HG03103 (cell line): ENCODE data around the gene TSPAN3.
A peak's percentile ranks its signal among the peaks of the same experiment; 100 is the strongest.

Experiments used
- ATAC-seq: cut with Tn5 transposase; IDR thresholded peaks from one replicate; pipeline ENCODE4 v1.9.1; 2021; ENCODE audit warnings: low read depth; ENCODE audit not compliant: unreplicated experiment

TSPAN3 gene

DNA sequence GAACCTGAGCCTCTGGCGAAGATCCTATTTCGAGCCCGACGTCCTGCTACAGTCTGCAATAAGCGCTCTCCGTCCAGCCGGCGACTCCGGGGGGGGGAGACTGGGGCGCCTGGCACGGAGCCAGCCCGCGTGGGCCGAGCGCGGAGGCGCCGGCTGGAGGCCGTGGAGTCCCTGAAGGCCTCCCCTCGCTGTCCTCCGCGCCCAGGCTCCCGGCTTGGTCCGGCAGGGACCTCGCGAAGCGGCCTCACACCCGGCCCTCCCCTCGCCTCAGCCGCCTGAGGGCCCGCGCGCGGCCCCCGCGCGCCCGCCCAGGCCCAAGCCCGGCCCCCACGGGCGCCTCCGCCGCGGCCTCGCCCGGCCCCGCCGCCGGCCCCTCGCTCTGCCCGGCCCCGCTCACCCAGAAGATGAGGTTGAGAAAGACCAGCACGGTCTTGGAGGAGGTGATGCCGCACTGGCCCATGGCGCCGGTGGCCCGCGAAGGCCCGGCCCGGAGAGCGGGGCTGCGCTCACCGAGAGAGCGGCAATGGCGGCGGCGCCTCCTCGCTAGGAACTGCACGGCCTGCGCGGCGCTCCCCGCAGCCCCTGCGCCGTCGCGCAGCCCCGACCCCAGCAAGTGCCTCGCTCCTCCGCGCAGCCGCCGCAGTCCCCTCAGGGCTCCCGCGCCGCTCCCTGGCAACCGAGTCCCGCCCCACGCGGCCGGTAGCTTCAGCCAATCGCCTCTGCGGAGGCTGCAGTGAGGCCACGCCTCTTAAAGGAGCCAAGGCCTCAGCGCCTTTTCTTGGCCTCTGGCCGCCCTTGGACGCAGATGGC is at the start of gene TSPAN3:
TSPAN3 (minus strand) TSS at position 615 of the 810 bp plus-strand sequence; CDS start at position 460, 155 bp downstream.
- ATAC-seq = peak; percentile 88

DNA sequence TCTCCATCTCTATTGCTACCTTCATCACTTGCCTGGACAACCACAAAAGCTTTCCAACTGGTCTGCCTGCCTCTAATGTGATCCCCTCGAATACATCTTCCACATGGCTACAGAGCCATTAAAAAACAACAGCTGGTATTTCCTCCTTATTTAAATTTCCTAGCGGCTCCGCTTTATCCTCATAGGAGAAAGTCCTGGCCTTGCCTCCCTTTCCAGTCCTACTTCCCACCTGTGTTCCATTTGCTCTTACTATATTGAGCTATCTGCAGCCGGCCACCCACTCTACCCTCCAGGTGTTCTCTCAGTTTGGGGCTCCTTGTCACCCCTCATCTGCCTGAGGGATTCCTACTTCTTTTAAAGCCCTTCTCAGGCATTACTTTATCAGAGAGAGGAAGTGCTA is 49.7 kb upstream of the TSPAN3 start:
- ATAC-seq = no peak

DNA sequence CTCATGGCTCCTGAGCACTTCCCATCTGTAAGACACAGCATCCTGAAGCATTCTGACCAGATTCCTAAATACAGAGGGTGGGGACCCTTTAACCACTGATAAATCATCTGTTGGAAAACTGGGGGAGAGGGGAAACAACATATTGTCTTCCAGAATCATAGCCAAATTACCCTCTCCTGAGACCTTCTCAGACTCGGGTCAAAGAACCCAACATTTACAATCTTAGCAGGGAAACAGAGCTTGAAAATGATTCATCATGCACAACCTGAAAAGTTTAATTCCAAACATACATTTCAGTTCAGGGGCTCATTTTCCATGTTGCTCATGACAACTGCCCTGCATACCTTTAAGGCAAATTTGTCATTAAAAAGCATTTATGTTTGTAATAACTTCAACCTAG is 48.5 kb upstream of the TSPAN3 start:
- no peak for ATAC-seq

DNA sequence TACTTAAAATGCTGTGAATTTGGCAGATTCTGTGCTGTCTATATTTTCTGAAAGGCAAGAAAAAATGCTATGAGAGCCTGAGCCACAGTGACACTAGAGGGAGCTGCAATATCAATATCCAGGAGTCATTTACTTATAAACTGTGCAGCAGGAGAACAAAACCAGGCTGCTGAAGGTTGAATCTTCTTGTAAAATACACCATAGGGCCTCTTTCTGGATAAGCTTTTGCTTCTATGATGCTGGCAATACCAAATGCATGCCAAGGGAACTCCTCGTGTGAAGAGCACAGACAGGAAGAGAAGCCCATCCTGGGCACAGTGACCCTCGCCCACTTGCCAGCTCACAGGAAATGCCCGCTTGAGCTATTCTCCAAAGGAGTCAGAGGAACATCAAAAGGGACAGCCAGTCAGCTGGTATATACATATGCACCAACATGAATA is 48.0 kb upstream of the TSPAN3 start:
- ATAC-seq = no peak

DNA sequence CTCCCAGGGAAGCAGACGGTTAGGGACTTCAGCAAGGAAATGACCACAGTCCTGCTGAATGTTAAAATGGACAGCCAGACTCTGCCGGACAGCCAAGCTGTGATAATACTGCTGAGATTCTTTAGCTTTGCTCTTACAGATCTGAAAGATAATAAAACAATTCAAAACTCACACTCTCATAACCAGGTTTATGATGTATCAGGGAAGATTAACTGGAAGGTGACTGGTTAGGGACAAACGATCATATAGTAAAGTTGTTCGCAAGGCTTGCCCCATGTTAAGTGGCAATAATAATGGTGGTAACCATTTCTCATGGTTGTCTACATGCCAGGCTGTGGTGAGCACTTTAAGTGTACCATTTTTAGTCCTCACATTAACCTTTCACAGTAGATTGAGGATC is 44.3 kb upstream of the TSPAN3 start:
- no peak for ATAC-seq

DNA sequence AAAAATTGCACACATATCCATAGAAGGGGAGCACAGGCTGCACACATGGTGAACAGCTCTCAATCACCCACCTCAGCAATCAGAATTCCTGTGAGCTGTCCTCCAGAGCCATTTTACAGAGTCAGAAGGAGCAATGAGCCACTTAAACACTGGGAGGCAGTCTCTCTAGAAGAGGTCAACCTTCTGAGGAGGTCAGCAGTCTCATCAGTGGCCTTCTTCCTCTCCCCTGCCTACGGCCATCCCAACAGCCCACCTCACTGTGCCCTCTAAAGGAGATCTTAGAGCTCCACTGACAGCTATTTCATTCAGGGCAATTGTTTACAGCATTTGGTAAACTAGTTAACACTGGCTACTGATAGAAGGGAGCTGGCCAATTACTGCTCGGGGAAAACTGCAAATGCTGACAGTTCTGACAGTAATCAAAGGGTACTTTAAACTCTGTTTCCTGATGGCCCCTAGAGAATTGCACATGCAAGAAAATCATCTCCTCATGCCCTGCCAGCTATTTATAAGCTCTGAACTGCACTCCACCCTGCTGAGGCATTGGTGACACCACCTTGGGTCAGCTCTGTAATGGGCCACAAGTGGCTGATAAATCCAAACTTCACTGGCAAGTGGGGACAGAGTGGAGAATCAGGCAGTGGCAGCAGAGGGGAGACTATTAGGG is 42.1 kb upstream of the TSPAN3 start:
- ATAC-seq = no peak

DNA sequence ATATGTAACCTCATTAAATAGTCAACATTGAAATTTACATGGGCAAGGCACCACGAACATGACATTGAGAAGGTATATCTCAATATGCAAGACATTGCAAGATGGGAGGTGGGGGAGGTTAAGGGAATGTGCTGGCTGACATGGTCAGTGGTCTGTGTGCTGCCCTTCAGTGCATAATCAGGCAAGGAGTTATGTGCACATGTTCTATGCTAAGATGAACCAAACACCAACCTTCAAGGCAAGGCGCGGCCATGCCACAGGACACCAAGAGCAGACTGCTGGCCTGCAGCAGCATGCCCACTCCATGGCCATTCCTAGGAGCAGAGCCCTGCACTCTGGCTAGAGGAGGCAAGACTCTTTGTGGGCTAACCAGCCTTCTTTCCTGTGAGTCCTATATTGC is 40.9 kb upstream of the TSPAN3 start:
- ATAC-seq = no peak

DNA sequence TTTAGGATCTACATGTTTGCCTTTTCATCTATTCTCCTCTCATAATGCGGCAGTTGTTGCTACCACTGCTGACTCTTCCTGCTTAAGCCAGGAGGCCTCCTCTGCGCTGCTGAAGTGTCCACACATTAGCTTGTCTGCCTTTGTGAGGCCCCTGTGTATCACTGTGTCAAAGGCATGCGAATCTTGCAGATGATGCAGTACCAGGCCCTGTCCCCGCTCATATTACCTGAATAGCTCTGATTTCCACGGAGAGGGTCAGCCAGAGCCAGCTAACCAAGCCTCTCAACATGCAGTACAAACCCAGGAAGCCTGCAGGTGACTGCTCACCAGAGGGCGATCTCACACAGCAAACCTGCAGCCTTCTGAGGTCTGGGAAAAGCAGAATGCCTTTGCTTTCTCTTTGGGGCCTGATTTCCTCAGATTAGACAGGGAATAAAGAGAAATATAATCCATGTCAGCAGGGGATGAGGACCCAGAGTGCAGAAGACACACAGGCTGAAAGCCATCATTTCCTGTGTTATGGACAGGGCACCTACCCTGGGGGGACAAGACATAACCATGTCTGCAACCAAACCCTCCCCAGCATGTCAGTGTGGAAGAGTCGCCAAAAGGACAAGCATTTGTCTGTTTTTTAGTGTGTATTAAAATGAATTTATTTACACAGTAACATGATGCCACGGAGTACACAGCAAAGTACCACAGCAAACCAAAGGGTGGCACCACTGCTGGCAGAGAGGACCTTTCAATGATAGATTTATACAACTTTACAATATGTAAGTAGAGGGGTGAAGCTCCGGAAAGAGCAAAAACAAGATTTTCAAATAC is 36.8 kb upstream of the TSPAN3 start:
- no peak for ATAC-seq

DNA sequence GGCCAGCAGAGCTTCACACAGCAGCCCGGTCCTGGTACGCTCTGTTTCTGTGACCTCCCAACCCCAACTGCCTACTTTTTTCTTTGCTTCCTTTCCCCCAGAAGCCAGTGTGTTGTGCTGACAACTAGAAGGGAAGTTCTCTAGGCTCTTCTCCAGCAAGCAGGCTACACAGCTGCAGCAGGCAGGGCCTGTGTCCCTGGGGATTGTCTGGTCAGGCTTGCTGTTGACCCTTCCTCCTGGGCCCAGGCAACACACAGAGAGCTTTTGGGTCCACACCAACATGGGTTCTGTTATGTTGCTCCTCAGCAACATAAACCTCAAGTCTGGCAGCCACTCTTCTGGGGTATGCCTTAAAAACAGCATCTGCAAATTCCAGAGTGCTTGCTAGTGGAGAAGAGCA is 36.2 kb upstream of the TSPAN3 start:
- no peak for ATAC-seq

DNA sequence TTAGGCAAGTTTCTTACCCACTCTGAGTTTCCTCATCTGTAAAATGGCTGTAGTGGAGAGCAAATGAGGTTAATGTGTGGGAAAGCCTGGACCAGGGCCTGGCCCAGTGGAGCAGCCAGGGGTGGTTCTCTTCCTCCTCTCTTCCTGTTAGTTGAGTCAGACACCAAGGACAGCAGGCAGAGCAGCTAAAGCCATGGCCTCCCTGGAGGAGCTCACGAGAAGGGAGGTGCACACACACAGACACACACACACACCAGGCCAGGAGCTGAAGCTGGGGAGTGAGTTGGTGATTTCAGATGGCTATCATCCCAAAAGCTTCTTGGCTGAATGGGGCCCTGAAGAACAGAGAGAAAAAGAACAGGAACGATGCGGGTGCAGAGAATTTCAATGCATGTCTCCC is 33.2 kb upstream of the TSPAN3 start:
- ATAC-seq = no peak

DNA sequence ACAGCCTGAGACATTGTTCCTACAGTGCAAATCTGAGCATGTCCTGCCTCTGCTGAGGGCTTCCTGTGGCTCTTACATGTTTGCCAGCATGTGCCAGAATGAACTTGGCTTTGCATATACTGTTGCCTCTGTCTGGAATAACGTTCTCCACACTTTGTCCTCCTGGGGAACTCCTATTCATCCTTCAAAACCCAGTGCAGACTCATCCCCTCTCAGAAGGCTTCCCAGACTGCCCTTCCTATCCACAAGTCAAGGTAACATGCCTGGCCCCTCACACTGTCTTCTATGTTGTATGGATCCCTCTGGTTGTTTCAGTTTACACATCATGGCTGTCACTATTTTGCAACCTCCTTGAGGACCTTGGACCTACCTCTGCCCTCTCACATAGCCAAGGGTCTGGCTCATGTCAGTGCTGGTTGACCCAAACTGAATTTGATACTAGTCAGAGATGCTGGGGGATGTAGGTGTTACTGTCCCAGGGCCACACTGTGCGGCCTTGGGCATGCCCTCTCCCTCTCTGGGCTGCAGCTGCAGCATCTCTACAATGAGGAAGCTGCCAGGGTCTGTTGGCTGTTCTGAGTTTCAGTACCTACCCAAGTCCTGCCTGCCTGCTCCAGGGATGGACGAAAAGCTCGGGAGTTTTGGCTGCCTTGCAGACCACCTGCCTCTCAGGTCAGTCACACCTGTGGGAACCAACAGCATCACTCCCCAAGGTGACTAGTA is 29.0 kb upstream of the TSPAN3 start:
- no peak for ATAC-seq

DNA sequence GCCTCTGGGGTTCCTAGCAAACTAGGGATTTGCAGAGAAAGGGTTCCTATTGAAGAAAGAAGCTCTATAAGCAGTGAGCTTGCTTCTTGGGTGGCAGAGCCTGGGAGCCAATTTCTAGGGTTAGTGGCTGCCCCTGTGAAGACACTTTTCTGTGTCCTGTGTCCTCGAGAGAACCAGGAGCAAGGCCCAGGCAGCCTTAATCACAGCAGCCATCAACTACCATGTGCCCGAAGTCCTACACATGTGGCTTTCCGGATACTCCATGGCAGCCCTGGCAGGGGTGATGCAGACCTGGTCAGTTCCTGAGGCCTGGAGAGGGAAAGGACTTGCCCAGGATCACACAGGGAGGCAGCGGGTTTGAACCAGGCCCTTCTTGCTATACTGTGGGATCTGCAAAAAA is 27.7 kb upstream of the TSPAN3 start:
- no peak for ATAC-seq

DNA sequence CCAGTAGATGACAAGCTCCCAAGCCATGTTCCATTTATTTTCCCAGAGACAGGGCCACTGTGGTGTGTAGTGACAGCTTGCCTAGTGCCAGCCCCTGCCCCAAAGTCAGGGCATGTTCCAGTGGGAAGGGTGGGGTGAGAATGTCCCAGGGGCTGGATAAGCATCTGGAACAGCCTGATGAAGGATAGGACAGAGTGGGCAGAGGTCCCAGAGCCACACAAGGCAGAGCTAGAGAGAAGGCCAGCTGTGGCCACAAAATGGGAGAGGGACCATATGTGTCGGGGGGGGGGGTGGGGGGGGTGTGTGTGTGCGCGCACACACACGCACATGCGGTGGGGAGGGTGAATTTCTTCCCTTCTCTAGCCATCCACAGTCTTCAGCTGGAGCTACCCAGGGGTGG is 27.0 kb upstream of the TSPAN3 start:
- ATAC-seq = no peak

DNA sequence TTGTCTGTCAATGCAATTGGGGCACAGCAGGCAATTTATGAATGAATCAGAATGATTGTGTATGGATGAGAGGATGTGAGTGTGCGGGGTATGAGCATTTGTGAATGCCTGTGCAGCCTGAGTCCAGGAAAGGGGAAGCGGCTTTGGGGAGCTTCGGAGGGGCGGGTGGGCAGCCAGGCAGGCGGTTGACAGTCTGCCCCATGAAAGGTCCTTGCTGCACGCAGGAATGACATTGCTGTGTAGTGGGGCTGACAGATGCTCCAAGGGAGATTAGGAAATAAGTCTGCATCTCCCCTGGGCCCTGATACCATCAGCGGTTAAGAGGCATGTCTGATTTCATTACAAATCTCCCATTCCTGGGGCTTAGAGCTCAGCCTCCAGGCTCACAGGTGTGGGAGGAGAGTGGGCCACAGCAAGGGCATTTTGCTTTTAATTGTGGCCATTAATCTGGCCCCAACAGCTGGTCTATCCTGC is 26.4 kb upstream of the TSPAN3 start:
- ATAC-seq = no peak

DNA sequence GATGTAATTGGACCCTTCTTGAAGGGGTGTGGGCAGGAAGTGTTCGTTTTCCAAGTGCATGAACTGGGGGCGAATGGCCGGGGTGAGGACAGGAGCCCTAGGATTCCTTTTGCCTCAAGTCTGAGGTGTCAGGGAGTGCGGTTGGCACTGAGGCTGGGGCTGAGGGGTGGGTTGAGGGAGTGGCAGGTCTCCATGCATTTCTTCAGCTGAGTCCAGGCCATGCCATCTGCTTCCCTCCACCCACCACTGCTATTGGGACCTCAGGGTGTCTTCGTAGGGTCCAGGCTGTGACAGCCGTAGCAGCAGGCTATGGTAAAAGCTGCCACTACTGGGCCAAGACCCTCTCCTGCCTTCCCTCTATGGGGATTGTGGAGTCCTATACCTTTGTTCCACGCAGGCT is 25.6 kb upstream of the TSPAN3 start:
- ATAC-seq = no peak

DNA sequence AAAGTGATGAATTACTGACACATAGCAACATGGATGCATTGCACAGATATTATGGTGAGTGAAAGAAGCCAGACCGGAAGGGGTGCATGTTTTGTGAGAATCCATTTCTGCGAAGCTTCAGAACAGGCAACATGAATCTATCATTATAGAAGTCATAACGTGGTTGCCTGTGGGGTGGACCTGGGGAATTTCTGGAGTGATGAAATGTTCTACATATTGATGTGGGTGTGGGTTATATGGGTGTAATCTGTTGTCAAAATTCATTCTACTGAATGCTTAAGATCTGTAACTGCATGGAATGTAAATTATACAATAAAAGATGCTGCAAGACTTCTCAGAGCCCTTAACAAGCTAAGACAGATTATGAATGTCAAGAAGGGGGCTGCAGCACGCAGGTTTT is 25.2 kb upstream of the TSPAN3 start:
- no peak for ATAC-seq

DNA sequence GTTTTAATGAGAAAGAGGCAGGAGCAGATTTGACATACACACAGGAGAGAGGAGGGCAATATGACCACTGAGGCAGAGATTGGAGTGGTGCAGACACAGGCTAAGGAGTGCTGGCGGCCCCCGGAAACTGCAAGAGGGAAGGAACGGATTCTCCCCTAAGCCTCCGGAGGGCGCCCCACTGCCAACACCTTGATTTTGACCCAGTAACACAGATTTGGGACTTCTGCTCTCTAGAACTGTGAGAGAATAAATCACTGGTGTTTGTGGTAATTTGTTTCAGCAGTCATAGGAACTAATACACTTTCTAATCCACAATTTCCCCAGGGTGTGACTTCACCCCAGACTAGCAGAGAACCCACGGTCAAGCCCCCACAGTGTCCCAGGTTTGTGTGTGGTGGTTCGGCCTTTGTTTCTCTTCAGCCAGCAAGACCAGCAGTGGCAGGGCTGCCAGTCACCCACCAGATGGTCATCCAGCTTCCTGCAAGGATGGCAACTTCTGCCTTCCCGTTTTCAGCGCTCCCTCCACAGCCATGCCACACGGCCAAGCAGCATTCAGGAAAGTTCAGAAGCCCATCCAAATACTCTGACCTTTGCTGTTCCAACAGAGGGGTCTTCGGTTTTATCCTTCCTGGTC is 23.6 kb upstream of the TSPAN3 start:
- no peak for ATAC-seq

DNA sequence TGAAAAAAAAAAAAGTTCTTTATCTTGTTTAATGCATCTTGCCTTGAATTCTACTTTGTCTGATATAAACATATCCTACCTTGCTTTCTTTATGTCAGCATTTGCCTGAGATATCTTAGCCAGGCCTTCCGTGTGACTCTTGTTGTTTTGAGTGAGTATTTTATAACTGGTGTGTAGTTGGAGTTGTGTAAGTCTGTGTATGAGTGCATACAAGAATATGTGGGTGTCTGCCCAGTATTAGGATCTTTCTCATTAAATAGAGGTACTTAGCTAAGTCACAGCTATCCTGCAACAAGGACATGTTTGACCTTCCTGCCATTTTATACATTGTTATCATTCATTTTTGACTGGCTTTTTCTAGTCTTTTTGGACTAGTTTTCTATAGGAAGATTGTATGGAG is 22.5 kb upstream of the TSPAN3 start:
- ATAC-seq = no peak

DNA sequence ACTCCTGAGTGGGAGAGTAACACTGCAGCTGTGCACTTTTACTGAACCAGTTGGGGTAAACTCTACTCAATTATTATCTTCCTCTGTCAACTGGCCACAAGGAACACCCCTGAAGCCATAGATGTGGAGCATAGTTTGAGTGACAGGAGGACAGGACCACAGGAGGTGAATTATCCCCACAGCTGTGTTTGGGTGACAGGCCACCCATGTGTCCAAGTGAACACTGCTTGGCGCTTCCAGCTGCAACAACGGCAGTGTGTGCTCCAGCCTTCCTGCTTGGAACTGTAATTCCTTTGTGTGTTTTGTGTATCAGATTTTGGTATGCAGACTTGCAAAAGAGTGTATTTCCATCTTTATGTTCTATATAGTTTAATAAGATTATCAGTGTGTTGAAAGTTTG is 20.2 kb upstream of the TSPAN3 start:
- ATAC-seq = no peak

DNA sequence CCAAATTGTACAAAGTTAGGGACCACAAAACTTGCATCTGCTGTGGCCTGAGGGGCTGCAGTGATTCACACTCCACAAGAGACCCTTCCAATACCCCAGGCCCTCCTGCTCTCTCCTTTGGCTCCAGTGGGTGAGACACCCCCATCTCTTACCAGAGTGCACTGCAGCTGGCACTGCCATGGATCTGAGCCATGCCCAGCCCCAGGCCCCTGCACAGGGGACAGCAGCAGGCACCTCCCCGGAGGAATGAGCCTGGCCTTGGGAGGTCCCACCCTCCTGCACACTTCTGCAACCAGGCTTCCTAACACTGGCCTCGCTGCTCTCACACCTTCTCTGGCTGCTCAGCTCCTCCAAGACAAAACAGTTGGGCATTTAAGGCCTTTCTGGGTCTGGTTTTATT is 16.3 kb upstream of the TSPAN3 start:
- ATAC-seq = no peak
